Spleen (tissue), 11 donors: ENCODE data around the gene KCTD13. TPM values are rescaled to one million over a fixed set of nuclear protein-coding genes. Genes with fewer than 3 reads are reported as not detected.
"Not testable (repeated sequence)": the region's sequence is repeated elsewhere in the genome, so short reads cannot be mapped to it uniquely, and the experiment has no call there.

Experiments
- DNase-seq: peaks from one replicate; pipeline ENCODE4 v3.0.0-alpha.2; 2020
- H3K27ac ChIP-seq, 8 donors: fragments of 200-600 bp; sonication (generic) in 7 of 8; 1 replicate in 4 of 8; 2 replicates in 4 of 8; pipeline versions ENCODE4 v1.5.0 to v1.8.0; 2016 to 2021; ENCODE audit warnings: inconsistent platforms in 4 of 8, mild to moderate bottlenecking in 4 of 8, moderate library complexity in 1 of 8
- H3K27me3 ChIP-seq, 7 donors: fragments of 200-600 bp; sonication (generic) in 6 of 7; replicated peaks in 1 of 7; 1 replicate in 4 of 7; 2 replicates in 3 of 7; pipeline versions ENCODE4 v1.5.0 to v1.8.0; 2016 to 2021; ENCODE audit warnings: inconsistent platforms in 3 of 7, mild to moderate bottlenecking in 1 of 7
- H3K36me3 ChIP-seq, 6 donors: fragments of 200-600 bp; sonication (generic) in 5 of 6; 1 replicate in 4 of 6; 2 replicates in 2 of 6; pipeline versions ENCODE4 v1.5.0 to v1.8.0; 2016 to 2021; ENCODE audit warnings: inconsistent platforms in 2 of 6
- H3K4me1 ChIP-seq, 6 donors: fragments of 200-600 bp; sonication (generic) in 5 of 6; 1 replicate in 3 of 6; 2 replicates in 3 of 6; pipeline versions ENCODE4 v1.5.0 to v1.8.0; 2016 to 2021; ENCODE audit warnings: inconsistent platforms in 3 of 6
- H3K4me3 ChIP-seq, 8 donors: fragments of 200-600 bp; sonication (generic) in 7 of 8; 1 replicate in 4 of 8; 2 replicates in 4 of 8; pipeline versions ENCODE4 v1.5.0 to v1.8.0; 2016 to 2021; ENCODE audit warnings: inconsistent platforms in 4 of 8, mild to moderate bottlenecking in 4 of 8, moderate library complexity in 2 of 8
- H3K9me3 ChIP-seq, 8 donors: fragments of 200-600 bp; sonication (generic) in 7 of 8; 1 replicate in 4 of 8; 2 replicates in 4 of 8; pipeline versions ENCODE4 v1.5.0 to v1.8.0; 2016 to 2021; ENCODE audit warnings: inconsistent platforms in 4 of 8
- CTCF ChIP-seq, 11 experiments: fragments of 200-600 bp in 7 of 11; fragments of 450-650 bp in 4 of 11; sonication (generic) in 4 of 11; IDR thresholded peaks in 8 of 11; conservative IDR thresholded peaks in 3 of 11; 1 replicate in 7 of 11; 2 replicates in 4 of 11; pipeline versions ENCODE4 v1.4.0 to v1.8.0; 2016 to 2021; ENCODE audit warnings: antibody characterized with exemption in 11 of 11, inconsistent platforms in 4 of 11, mild to moderate bottlenecking in 1 of 11
- POLR2A ChIP-seq, 3 donors: fragments of 450-650 bp; IDR thresholded peaks; one replicate each; pipeline ENCODE4 v1.5.1; 2017; ENCODE audit warnings: antibody characterized with exemption in 3 of 3, mild to moderate bottlenecking in 1 of 3
- POLR2AphosphoS5 ChIP-seq, 3 donors: sonication (generic); formaldehyde crosslinking; IDR thresholded peaks; one replicate each; pipeline ENCODE4 v1.5.1; 2017; ENCODE audit warnings: antibody characterized with exemption in 3 of 3
- WGBS, 5 donors: extraction: QIAGEN DNeasy Blood & Tissue Kit in 3 of 5; methylation state at CpG; one replicate each; pipeline versions ENCODE4 v1.1.5 to v1.1.7; 2013 to 2018; 5-methylcytosine and 5-hydroxymethylcytosine counted together
- intact Hi-C: fragments of 100-400 bp; cut with DNase I; formaldehyde crosslinking; loops from one replicate; pipeline ENCODE4 v1.15.0; 2023; ENCODE audit warnings: low total_unique reads
- polyA plus RNA-seq, 3 donors: library from polyadenylated mRNA; stranded (reverse); fragments of 200-250 nt; gene quantifications; one replicate each; pipeline ENCODE4 v1.2.1, GENCODE V29; 2013
- total RNA-seq, 7 donors: library from RNA; depleted of rRNA in 3 of 7; stranded (reverse); fragments of >200 nt in 3 of 7; fragmentation: NEBNext Ultra II Directional in 4 of 7; extraction: Animal tissue kit (Norgen Biotek cat#: 25700) in 4 of 7; gene quantifications; one replicate each; pipeline versions ENCODE4 v1.1.0 to v1.2.1, GENCODE V29; 2016 to 2021
- donor health status: healthy with polysubstance abuse.
- donor health status: DM: no; HTN: no; CAD: no; lungs with moderate emphysema.
- donor health status: DM: no; HTN: no; CAD: no.
- donor health status: Bipolar disorder and iron deficiency.
- donor health status: healthy.
- donor health status: DM: no; HTN: no; CAD: no.
- donor health status: DM: yes; HTN: yes; CAD: no.

Gene KCTD13
- total and polyA plus RNA-seq, 10 donors, result 11.2 to 59.3 (median 27.8) TPM

- intact Hi-C loops, result loop anchor here (5.0 kb wide), 1 partner anchor 41 kb away; no protein-coding TSS in a partner anchor
- Histone ChIP-seq H3K9me3 (no peaks in the 10 kb centered on the region), H3K27ac (peak within 1 kb of the TSS; percentile 76 to 97 (median 94)), H3K36me3 (peaks cover 0 to 32% (median 2%) of the 10 kb centered on the region in 6 donors), H3K4me1 (peaks cover 9 to 48% (median 27%) of the 10 kb centered on the region in 6 donors), H3K4me3 (peak within 1 kb of the TSS; percentile 52 to 92 (median 71)), H3K27me3 (no peaks in the 10 kb centered on the region)
- peak; percentile 97 for DNase-seq
- WGBS, 5 donors, result 0 to 1% (median 0%) methylated on average over 26 to 75 of the region's 75 CpGs
- TF ChIP-seq CTCF (IDR thresholded peaks at IDR 0.05 in 8 of 11, conservative IDR thresholded peaks at IDR 0.05 in 3 of 11) (peak; percentile 50 to 83 (median 75)), POLR2A (IDR thresholded peaks at IDR 0.05) (peak in 1 of 3 donors; percentile 30), POLR2AphosphoS5 (IDR thresholded peaks at IDR 0.05) (peak; percentile 89 to 92 (median 91))
Measured at GRCh38 chr16:29961479-29962343, 35.7 kb upstream of the KCTD13 start, which contains the start of gene TMEM219. TSS of gene TMEM219 (plus strand) at chr16:29962079. CDS start at chr16:29963144, 1,065 bp downstream.

GRCh38 chr16:29961127-29961478 lies 35.1 kb upstream of the KCTD13 start:
- WGBS, 5 donors, result 61 to 75% (median 70%) methylated on average over 10 of the region's 10 CpGs
- TF ChIP-seq POLR2A (IDR thresholded peaks at IDR 0.05), result no peak
- no peak for TF ChIP-seq POLR2AphosphoS5 (IDR thresholded peaks at IDR 0.05)
- TF ChIP-seq CTCF (IDR thresholded peaks at IDR 0.05 in 8 of 11, conservative IDR thresholded peaks at IDR 0.05 in 3 of 11), result no peak
- Histone ChIP-seq H3K4me1 (peaks cover 9 to 48% (median 27%) of the 10 kb centered on the region in 6 donors), H3K4me3 (peak overlapping the region in 7 of 8 donors; percentile 66 to 92 (median 72)), H3K27me3 (no peaks in the 10 kb centered on the region), H3K36me3 (peaks cover 0 to 31% (median 1%) of the 10 kb centered on the region in 6 donors), H3K9me3 (no peaks in the 10 kb centered on the region), H3K27ac (peak overlapping the region; percentile 76 to 97 (median 94))
- intact Hi-C loops, result loop anchor here (5.0 kb wide), 1 partner anchor 41 kb away; no protein-coding TSS in a partner anchor
- DNase-seq, result no peak

GRCh38 chr16:29959821-29960220 lies 33.8 kb upstream of the KCTD13 start:
- H3K36me3 ChIP-seq, result peaks cover 0 to 18% (median 0%) of the 10 kb centered on the region in 6 donors
- H3K4me3 ChIP-seq, H3K9me3 ChIP-seq, H3K27ac ChIP-seq, DNase-seq, H3K27me3 ChIP-seq: not testable (repeated sequence)
- peaks cover 9 to 35% (median 23%) of the 10 kb centered on the region in 6 donors for H3K4me1 ChIP-seq
- WGBS, 5 donors, result 89 to 94% (median 93%) methylated on average over 4 of the region's 4 CpGs
- intact Hi-C loops, result loop anchor here (5.0 to 10.0 kb wide), 2 partner anchors 42 to 65 kb away; partner anchors contain the start of gene SEZ6L2

- DNase-seq, result no peak
- intact Hi-C loops, result loop anchor here (10.0 kb wide), 1 partner anchor 64 kb away; the partner anchor contains the start of gene SEZ6L2
- TF ChIP-seq CTCF (IDR thresholded peaks at IDR 0.05 in 8 of 11, conservative IDR thresholded peaks at IDR 0.05 in 3 of 11) (no peak), POLR2A (IDR thresholded peaks at IDR 0.05) (no peak), POLR2AphosphoS5 (IDR thresholded peaks at IDR 0.05) (no peak)
- WGBS, 5 donors, result 74 to 88% (median 78%) methylated on average over 9 of the region's 9 CpGs
- peaks cover 0 to 13% (median 0%) of the 10 kb centered on the region in 6 donors for H3K36me3 ChIP-seq
- no peaks in the 10 kb centered on the region for H3K27me3 ChIP-seq
- H3K27ac ChIP-seq, result no peak overlapping the region
- H3K4me1 ChIP-seq, result peaks cover 9 to 30% (median 21%) of the 10 kb centered on the region in 6 donors
- no peak overlapping the region for H3K4me3 ChIP-seq
- no peaks in the 10 kb centered on the region for H3K9me3 ChIP-seq
Measured at GRCh38 chr16:29959293-29959692, 33.3 kb upstream of the KCTD13 start.
